Rectal smooth muscle tissue (tissue), 1 donor: ENCODE data around the gene BRICD5.
"Not testable (repeated sequence)": the region's sequence is repeated elsewhere in the genome, so short reads cannot be mapped to it uniquely, and the experiment has no call there.

ENCODE experiments used
- H3K27ac ChIP-seq: one replicate; pipeline ENCODE4 v1.7.0; 2013; ENCODE audit warnings: low read depth, low read length, inconsistent platforms
- H3K27me3 ChIP-seq: one replicate; pipeline ENCODE4 v1.7.0; 2013; ENCODE audit warnings: low read length; ENCODE audit not compliant: control insufficient read depth, insufficient read depth
- H3K36me3 ChIP-seq: one replicate; pipeline ENCODE4 v1.7.0; 2013; ENCODE audit warnings: low read length; ENCODE audit not compliant: control insufficient read depth, insufficient read depth
- H3K4me1 ChIP-seq: one replicate; pipeline ENCODE4 v1.7.0; 2013; ENCODE audit warnings: low read length; ENCODE audit not compliant: control insufficient read depth, insufficient read depth
- H3K4me3 ChIP-seq: one replicate; pipeline ENCODE4 v1.7.0; 2013; ENCODE audit warnings: low read length
- H3K9ac ChIP-seq: one replicate; pipeline ENCODE4 v1.7.0; 2013; ENCODE audit warnings: low read length

The BRICD5 gene

DNA sequence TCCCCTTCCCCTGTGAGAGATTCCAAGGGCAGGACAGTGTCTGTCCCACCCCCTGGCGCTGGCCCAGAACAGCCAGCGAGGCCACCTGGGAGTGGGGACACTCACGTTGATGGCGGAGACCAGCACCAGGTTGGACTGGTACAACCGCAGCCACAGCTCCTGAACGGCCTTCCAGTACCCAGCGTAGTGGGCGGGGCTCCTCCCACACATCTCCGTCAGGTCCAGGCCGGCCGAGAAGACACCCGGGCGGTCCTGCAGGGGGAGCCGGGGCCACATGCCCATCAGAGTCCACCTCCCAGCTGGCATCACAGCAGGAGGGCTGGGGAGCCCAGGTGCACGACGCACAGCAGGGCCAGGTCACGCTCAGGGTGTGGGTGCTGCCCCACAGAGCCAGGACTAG is 33.6 kb upstream of the BRICD5 start:
- H3K9ac ChIP-seq, result no peak overlapping the region
- no peak overlapping the region for H3K4me3 ChIP-seq
- no peak overlapping the region for H3K27ac ChIP-seq
- no peaks in the 10 kb centered on the region for H3K27me3 ChIP-seq
- H3K36me3 ChIP-seq, result peaks cover 37% of the 10 kb centered on the region
- no peaks in the 10 kb centered on the region for H3K4me1 ChIP-seq

DNA sequence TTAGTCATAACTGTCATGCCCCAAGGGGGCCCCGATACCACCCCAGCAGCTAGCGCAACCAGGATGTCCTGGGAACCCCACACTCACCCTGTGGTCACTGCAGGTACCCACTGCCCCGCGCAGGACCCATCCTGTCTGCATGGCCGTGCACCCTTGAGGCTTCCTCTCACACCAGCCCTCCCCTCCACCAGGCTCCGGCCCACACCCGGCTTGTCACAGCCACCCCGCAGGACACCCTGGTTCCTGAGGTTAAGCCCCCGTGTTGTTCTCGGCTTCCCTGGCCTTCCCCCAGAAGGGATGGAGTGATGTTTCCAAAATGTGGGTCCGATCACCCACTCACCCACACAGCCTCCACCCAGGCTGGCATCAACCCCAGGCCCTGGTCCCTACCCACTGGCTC is 33.1 kb upstream of the BRICD5 start:
- Histone ChIP-seq H3K4me3 (no peak overlapping the region), H3K4me1 (no peaks in the 10 kb centered on the region), H3K9ac (no peak overlapping the region), H3K27me3 (no peaks in the 10 kb centered on the region), H3K36me3 (peaks cover 37% of the 10 kb centered on the region), H3K27ac (no peak overlapping the region)

DNA sequence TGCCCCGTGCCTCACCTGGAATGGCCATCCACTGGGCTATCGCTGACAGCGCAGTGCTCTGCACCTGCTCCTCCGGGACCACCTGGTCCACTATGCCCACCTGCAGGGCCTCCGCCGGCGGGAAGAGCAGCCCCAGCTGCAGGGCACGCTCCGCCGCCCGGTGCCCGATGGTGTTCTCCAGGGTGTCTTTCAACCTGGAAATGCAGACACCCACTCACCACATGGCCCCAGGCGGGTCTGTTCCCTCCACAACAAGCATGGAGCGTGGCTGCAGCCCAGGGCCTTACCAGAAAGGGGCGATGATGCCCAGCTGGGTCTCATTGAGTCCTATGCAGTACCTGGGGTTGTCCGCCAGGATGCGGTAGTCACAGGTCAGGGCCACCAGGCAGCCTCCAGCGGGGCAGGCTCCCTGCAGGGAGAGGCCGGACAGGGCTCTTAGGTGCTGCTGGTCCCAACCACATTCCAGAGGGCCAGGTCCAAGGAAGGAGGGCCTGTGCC is 32.4 kb upstream of the BRICD5 start:
- Histone ChIP-seq H3K36me3 (peaks cover 37% of the 10 kb centered on the region), H3K4me3 (no peak overlapping the region), H3K9ac (no peak overlapping the region), H3K4me1 (no peaks in the 10 kb centered on the region), H3K27ac (no peak overlapping the region), H3K27me3 (no peaks in the 10 kb centered on the region)

DNA sequence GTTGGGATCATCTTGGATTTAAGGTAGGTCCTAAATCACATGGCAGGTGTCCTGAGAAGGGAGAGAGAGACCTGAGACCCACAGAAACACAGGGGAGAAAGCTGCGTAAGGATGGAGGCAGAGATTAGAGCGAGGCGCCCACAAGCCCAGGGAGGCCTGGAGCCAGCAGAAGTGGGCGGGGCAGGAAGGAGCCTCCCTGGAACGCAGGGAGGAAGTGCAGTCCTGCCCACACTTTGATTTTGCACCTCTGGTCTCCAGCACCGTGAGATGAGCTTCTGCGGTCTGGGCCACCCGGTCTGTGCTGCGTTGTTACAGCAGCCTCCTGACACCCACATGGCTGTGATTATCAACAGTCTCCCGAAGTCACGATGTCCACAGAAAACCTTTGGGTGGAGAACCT is 31.9 kb upstream of the BRICD5 start:
- no peak overlapping the region for H3K4me3 ChIP-seq
- no peaks in the 10 kb centered on the region for H3K4me1 ChIP-seq
- H3K9ac ChIP-seq, result no peak overlapping the region
- no peaks in the 10 kb centered on the region for H3K27me3 ChIP-seq
- H3K36me3 ChIP-seq, result peaks cover 37% of the 10 kb centered on the region
- no peak overlapping the region for H3K27ac ChIP-seq

DNA sequence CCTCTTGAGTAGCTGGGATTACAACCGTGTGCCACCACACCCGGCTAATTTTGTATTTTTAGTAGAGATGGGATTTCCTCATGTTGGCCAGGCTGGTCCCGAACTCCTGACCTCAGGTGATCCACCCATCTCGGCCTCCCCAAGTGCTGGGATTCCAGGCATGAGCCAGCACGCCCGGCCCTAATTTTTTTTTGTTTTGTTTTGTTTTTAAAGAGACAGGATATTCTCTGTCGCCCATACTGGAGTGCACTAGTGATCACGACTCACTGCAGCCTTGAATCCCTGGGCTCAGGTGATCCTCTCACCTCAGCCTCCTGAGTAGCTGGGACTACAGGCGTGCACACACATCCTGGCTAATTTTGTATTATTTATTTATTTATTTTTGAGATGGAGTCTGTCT is 29.7 kb upstream of the BRICD5 start:
- not testable (repeated sequence) for H3K27ac ChIP-seq, H3K4me1 ChIP-seq, H3K27me3 ChIP-seq, H3K4me3 ChIP-seq, H3K9ac ChIP-seq
- peaks cover 28% of the 10 kb centered on the region for H3K36me3 ChIP-seq

DNA sequence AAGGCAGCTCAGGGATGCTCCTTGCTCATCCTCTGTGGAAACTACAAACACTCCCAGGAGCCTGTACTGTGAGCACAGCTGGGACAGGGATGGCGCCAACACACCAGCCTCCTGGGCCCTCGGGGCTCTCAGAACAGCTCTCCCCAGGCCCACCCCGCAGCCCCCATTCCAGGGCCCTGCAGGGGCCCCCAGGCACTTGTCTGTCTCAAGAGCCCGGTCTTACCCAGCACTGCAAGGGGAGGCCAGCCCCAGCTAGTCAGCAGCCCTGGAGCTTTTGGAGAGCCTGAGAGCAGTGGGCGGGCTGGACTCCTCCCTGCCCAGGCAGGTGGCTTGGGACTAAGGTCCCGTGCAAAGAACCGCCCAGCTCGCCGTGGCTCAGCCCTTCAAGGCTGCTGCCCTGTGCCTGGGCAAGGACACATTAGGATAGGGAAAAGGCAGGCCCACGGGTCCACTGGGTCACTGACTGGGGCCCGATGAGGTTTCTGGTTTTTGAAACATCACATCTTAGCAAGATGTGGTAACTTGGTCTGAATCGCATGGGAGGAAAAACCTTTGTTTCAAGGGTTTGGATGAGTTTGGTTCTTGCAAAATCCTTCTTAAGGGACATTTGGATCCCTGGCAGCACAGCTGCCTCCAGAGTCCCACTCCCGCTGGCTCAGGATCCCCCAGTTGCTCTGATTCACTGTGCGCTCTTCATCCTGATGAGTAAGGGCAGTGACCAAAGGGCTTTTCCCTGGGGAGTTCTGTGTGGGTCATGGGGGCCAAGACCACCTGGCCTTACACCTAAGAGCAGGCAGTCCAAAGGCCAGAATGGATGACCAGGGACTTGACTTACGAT is 28.4 kb upstream of the BRICD5 start:
- Histone ChIP-seq H3K27me3 (peaks cover 3% of the 10 kb centered on the region), H3K9ac (no peak overlapping the region), H3K4me1 (no peaks in the 10 kb centered on the region), H3K36me3 (peaks cover 27% of the 10 kb centered on the region), H3K4me3 (no peak overlapping the region), H3K27ac (no peak overlapping the region)

DNA sequence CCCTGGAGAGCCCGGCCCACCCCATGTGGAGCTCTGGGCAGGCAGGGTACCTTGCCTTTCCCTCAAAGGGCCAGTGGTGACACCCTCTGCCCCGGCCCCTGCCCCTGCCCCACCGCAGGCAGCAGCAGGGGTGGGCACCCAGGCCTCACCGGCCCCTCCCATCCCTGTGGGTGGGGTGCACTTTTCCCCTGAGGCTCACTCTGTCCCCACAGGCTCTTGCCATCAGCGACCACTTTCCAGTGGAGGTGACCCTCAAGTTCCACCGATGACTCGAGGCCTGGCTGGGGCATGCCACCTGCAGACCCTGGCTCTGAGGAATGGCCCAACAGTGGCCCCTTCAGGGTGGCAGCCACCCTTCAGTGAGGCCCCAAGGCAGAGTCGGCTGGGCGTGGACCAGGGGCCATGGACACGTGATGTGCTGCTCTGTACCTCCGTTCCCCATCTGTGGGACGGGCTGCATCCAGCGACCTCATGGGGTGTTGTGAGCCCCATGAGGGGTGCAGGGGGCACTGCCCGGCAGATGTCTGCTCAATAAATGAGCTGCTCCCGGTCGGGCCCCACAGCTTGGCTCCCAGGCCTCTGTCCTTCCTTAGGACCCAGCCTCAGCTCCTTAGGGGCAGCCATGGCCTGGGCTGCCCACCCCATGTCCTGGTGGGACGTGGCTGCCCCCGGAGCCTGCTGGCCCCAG is 27.6 kb upstream of the BRICD5 start:
- no peaks in the 10 kb centered on the region for H3K4me1 ChIP-seq
- H3K36me3 ChIP-seq, result peaks cover 26% of the 10 kb centered on the region
- H3K9ac ChIP-seq, result no peak overlapping the region
- H3K4me3 ChIP-seq, result no peak overlapping the region
- H3K27me3 ChIP-seq, result peaks cover 3% of the 10 kb centered on the region
- H3K27ac ChIP-seq, result no peak overlapping the region

DNA sequence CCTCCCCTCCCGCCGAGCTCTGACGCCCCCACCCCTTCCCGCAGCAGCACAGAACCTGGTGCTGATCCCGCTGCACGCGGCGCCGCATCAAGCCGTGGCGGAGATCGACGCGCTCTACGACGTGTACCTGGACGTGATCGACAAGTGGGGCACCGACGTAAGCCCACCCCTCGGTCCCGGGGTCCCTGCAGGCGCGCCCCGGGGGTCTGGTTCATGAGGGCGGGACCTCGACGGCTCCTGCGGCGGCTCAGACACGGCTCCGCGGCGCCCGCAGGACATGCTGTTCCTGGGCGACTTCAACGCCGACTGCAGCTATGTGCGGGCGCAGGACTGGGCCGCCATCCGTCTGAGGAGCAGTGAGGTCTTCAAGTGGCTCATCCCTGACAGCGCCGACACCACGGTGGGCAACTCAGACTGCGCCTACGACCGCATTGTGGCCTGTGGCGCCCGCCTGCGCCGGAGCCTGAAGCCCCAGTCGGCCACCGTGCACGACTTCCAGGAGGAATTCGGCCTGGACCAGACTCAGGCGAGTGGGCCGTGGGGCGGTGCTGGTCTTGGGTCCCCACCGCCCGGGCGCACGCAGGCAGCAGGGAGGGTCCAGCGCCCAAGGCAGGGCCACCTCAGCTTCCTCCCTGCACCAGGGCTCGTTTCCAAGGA is 27.0 kb upstream of the BRICD5 start:
- no peak overlapping the region for H3K9ac ChIP-seq
- H3K4me3 ChIP-seq, result no peak overlapping the region
- H3K27me3 ChIP-seq, result peaks cover 3% of the 10 kb centered on the region
- H3K4me1 ChIP-seq, result no peaks in the 10 kb centered on the region
- H3K27ac ChIP-seq, result no peak overlapping the region
- peaks cover 26% of the 10 kb centered on the region for H3K36me3 ChIP-seq

DNA sequence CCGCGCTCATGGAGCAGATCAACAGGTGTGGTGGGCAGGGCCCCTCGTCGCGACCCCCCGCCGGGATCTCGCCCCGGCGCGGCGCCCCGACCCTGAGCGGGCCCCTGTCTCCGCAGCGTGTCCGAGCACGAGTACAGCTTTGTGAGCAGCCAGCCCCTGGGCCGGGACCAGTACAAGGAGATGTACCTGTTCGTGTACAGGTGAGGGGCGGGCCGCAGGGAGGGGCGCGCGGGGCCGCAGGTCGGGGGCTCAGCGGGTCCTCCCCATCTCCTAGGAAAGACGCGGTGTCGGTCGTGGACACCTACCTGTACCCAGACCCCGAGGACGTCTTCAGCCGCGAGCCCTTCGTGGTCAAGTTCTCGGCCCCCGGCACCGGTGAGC is 26.4 kb upstream of the BRICD5 start:
- H3K4me1 ChIP-seq, result no peaks in the 10 kb centered on the region
- H3K36me3 ChIP-seq, result peaks cover 30% of the 10 kb centered on the region
- no peak overlapping the region for H3K4me3 ChIP-seq
- no peak overlapping the region for H3K27ac ChIP-seq
- peaks cover 3% of the 10 kb centered on the region for H3K27me3 ChIP-seq
- H3K9ac ChIP-seq, result no peak overlapping the region

DNA sequence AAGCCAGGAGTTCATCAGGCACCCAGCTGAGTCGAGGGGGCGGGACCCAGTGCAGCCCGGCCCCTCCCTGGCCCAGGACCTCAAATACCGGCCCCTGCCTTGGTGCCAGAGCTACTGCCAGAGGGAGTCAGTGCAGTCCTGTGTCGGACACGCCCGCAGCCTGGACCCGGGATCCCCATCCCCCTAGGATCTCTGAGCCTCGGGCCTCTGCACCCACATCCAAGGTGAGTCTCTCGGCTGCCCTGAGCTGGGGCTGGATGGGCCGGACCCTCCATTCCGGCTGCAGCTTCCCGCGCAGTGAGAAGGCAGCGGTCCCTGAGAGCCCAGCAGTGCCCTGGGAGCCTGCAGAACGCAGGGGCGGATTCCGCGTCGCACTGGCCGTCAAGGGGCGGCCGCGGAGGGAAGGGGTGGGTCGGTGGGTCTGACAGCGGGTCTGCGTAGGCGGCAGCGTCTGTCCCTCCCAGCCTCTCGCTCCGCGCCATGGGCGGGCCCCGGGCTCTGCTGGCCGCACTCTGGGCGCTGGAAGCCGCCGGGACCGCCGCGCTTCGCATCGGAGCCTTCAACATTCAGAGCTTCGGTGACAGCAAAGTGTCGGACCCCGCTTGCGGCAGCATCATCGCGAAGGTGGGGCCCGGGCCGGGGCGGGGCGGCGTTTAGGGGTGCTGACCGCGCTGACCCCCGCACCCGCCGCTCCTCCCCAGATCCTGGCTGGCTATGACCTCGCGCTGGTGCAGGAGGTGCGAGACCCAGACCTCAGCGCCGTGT is 25.9 kb upstream of the BRICD5 start, which contains the start of gene DNASE1L2:
TSS of gene DNASE1L2 (plus strand) at position 108 of the 765 bp plus-strand sequence. CDS start at position 481, 373 bp downstream.
- H3K36me3 ChIP-seq, result peaks cover 36% of the 10 kb centered on the region
- no peak within 1 kb of the TSS for H3K9ac ChIP-seq
- no peaks in the 10 kb centered on the region for H3K4me1 ChIP-seq
- H3K4me3 ChIP-seq, result peak within 1 kb of the TSS; percentile 36
- H3K27me3 ChIP-seq, result peaks cover 3% of the 10 kb centered on the region
- no peak within 1 kb of the TSS for H3K27ac ChIP-seq

DNA sequence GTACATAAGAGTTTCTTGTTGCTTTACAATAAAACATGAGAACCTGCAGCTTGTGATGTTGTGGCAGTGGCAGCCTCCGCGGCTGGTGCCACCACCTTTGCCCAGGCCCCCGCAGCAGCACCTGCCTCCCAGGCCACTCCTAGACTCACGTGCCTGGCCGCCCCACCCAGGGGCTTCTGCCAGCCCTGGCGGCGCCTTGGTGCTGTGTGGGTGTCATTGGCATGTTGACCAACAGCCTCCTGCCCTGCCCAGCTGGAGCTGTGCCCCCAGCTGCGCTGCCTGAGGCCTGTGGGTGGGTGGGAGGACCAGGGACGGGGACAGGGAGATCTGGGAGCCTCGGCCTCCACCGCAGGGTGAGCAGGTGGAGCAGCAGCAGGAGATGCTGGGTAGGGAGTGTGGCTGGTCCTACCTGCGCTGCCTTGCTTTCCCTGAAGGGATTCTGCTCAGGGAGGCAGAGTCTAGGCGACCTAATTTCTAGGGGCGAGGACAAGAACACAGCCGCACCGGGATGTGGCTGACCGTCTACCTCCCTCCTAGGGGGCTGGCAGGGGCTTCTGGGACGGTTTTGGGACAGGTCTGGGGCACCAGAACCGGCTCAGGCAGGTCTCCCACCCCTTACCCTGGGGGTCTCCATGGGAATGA is 25.2 kb upstream of the BRICD5 start:
- no peaks in the 10 kb centered on the region for H3K4me1 ChIP-seq
- H3K36me3 ChIP-seq, result peaks cover 38% of the 10 kb centered on the region
- H3K27me3 ChIP-seq, result peaks cover 3% of the 10 kb centered on the region
- H3K9ac ChIP-seq, result no peak overlapping the region
- H3K27ac ChIP-seq, result no peak overlapping the region
- H3K4me3 ChIP-seq, result no peak overlapping the region
